ENCODE data around the gene SLC2A9. TPM values are rescaled to one million over a fixed set of nuclear protein-coding genes. Genes with fewer than 3 reads are reported as not detected.

The SLC2A9 gene
- total and polyA plus RNA-seq, 9 donors = 1.2 to 10.1 (median 4.8) TPM

GRCh38 chr4:9938933-9939332 is 82.4 kb downstream of the SLC2A9 start:
- intact Hi-C loops (cut with DNase I) = no loop called here
- Histone ChIP-seq H3K9me3 (no peaks in the 10 kb centered on the region), H3K27me3 (no peaks in the 10 kb centered on the region), H3K4me3 (no peak overlapping the region), H3K4me1 (ENCODE audit: insufficient read depth) (no peaks in the 10 kb centered on the region), H3K27ac (no peak overlapping the region), H3K36me3 (no peaks in the 10 kb centered on the region)
- WGBS, 3 donors = 84 to 89% (median 84%) methylated on average over 5 of the region's 5 CpGs
- TF ChIP-seq EP300 (IDR thresholded peaks at IDR 0.05) (no peak), POLR2A (IDR thresholded peaks at IDR 0.05) (no peak)
- DNase-seq = no peak

DNA sequence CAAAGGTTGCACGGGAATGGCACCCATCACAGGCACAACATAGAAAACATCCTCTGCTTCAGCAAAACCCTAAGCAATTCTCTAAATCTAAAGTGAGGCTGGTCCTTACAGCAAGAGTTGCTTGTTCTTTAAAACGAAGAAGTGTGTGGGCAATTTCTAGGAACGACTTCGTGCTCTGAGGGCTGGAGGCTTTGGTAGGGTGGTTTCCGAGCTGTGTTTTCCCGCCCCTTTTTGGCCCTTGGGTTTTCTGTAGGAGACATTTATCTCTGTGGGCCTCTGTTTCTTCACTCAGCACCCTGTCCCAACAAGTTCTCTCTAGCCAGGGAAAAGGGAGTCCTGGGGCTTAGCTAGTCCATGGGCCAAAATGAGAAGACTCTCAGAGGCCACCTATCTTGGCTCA is 84.2 kb downstream of the SLC2A9 start:
- no peaks in the 10 kb centered on the region for H3K9me3 ChIP-seq
- H3K27ac ChIP-seq = no peak overlapping the region
- H3K4me1 ChIP-seq (ENCODE audit: insufficient read depth) = no peaks in the 10 kb centered on the region
- H3K27me3 ChIP-seq = no peaks in the 10 kb centered on the region
- no peak overlapping the region for H3K4me3 ChIP-seq
- H3K36me3 ChIP-seq = no peaks in the 10 kb centered on the region
- 88 to 90% (median 89%) methylated on average over 6 of the region's 6 CpGs for WGBS, 3 donors
- intact Hi-C loops (cut with DNase I) = no loop called here
- no peak for DNase-seq
- no peak for TF ChIP-seq POLR2A (IDR thresholded peaks at IDR 0.05)
- TF ChIP-seq EP300 (IDR thresholded peaks at IDR 0.05) = no peak
- no peak for TF ChIP-seq CTCF (IDR thresholded peaks at IDR 0.05)

- TF ChIP-seq CTCF (IDR thresholded peaks at IDR 0.05) (no peak), POLR2A (IDR thresholded peaks at IDR 0.05) (no peak), EP300 (IDR thresholded peaks at IDR 0.05) (no peak)
- no peak for DNase-seq
- Histone ChIP-seq H3K4me3 (no peak overlapping the region), H3K4me1 (ENCODE audit: insufficient read depth) (no peaks in the 10 kb centered on the region), H3K9me3 (no peaks in the 10 kb centered on the region), H3K36me3 (no peaks in the 10 kb centered on the region), H3K27me3 (no peaks in the 10 kb centered on the region), H3K27ac (no peak overlapping the region)
- intact Hi-C loops (cut with DNase I) = no loop called here
- 71 to 79% (median 72%) methylated on average over 5 of the region's 5 CpGs for WGBS, 3 donors
Measured at GRCh38 chr4:9936129-9936644, 85.1 kb downstream of the SLC2A9 start.

DNA sequence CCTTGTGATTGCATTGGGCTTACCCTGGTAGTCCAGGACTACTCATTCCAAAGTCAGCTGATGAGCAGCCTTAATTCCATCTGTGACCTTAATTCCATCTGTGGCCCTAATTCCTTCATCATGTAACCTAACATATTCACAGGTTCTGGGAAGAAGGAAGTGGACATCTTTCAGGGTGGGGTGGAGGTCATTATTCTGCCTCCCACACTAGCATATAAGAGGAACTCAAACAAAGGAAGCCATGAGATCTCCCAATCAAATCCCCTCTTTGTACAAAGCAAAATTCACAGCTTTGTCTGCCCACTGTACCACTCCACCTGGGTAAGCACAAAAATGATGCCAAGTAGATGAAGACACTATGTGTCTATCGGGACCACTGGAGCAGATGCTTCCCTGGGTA is 87.3 kb downstream of the SLC2A9 start:
- WGBS, 3 donors = 89 to 100% (median 90%) methylated on average over 1 of the region's 1 CpG
- no peaks in the 10 kb centered on the region for H3K36me3 ChIP-seq
- no peak for DNase-seq
- no peaks in the 10 kb centered on the region for H3K4me1 ChIP-seq (ENCODE audit: insufficient read depth)
- no peak overlapping the region for H3K27ac ChIP-seq
- H3K27me3 ChIP-seq = no peaks in the 10 kb centered on the region
- no peak for TF ChIP-seq CTCF (IDR thresholded peaks at IDR 0.05)
- TF ChIP-seq POLR2A (IDR thresholded peaks at IDR 0.05) = no peak
- no peak for TF ChIP-seq EP300 (IDR thresholded peaks at IDR 0.05)
- H3K9me3 ChIP-seq = no peaks in the 10 kb centered on the region
- intact Hi-C loops (cut with DNase I) = no loop called here
- no peak overlapping the region for H3K4me3 ChIP-seq

- 79 to 94% (median 90%) methylated on average over 4 of the region's 4 CpGs for WGBS, 3 donors
- Histone ChIP-seq H3K4me3 (no peak overlapping the region), H3K36me3 (no peaks in the 10 kb centered on the region), H3K27ac (no peak overlapping the region), H3K4me1 (ENCODE audit: insufficient read depth) (no peaks in the 10 kb centered on the region), H3K9me3 (no peaks in the 10 kb centered on the region), H3K27me3 (no peaks in the 10 kb centered on the region)
- intact Hi-C loops (cut with DNase I) = no loop called here
- TF ChIP-seq POLR2A (IDR thresholded peaks at IDR 0.05) (no peak), CTCF (IDR thresholded peaks at IDR 0.05) (no peak), EP300 (IDR thresholded peaks at IDR 0.05) (no peak)
- DNase-seq = no peak
Measured at GRCh38 chr4:9933184-9933583, 88.1 kb downstream of the SLC2A9 start.
